ENCODE measurements around the gene FHIP2A. TPM values are rescaled to one million over a fixed set of nuclear protein-coding genes. Genes with fewer than 3 reads are reported as not detected.

FHIP2A gene
- total RNA-seq, 2 experiments from 2014 or later, result 4.2 to 13.2 TPM

- POLR2A ChIA-PET, result interaction anchor here (0.6 kb wide), 1 partner anchor 60 kb away, joined by 7 read pairs; no protein-coding TSS in a partner anchor
These were observed 12.6 kb upstream of the FHIP2A start for GRCh38 chr10:114808982-114809381.

GRCh38 chr10:114810926-114811325 is 10.7 kb upstream of the FHIP2A start:
- Histone ChIP-seq H3K27ac (ENCODE audit: low read depth, low read length, poor library complexity, severe bottlenecking) (no peak overlapping the region), H4K20me1 (ENCODE audit: insufficient read depth, low read length) (no peaks in the 10 kb centered on the region), H3K9me3 (ENCODE audit: low read length) (no peaks in the 10 kb centered on the region), H3K79me2 (ENCODE audit: insufficient read depth, low read depth, low read length) (no peaks in the 10 kb centered on the region), H3K4me1 (ENCODE audit: insufficient read depth, low read length, poor library complexity, severe bottlenecking) (no peaks in the 10 kb centered on the region), H3K4me3 (ENCODE audit: low read depth, low read length, poor library complexity, severe bottlenecking) (no peak overlapping the region), H2AFZ (ENCODE audit: low read length) (peak overlapping the region; percentile 55; the same call in 1 of the 2 replicates), H3K4me2 (ENCODE audit: low read length) (no peak overlapping the region), H3K36me3 (ENCODE audit: insufficient read depth, low read length) (no peaks in the 10 kb centered on the region), H3K9me2 (ENCODE audit: insufficient read depth, low read length) (no peaks in the 10 kb centered on the region)
- BruUV-seq (replicated peaks), result no TSS peak
- no peak for TF ChIP-seq EZH2phosphoT487 (IDR thresholded peaks at IDR 0.05; ENCODE audit: borderline replicate concordance, low read depth, low read length)
- no peak for TF ChIP-seq CTCF (conservative IDR thresholded peaks at IDR 0.05; ENCODE audit: low read length)
- DNase-seq (ENCODE audit: low spot score), result no peak
- ChIA-PET POLR2A (interaction anchor here (0.5 to 1.3 kb wide), 4 partner anchors 11 to 13 kb away, joined by 3 to 5 read pairs (median 4); partner anchors contain the start of gene FHIP2A), CTCF (ENCODE audit: unreplicated experiment) (interaction anchor here (0.6 to 1.0 kb wide), 2 partner anchors 23 to 82 kb away, joined by 3 read pairs; no protein-coding TSS in a partner anchor)
- intact Hi-C loops (cut with micrococcal nuclease; ENCODE audit: unreplicated experiment), result no loop called here

More at GRCh38 chr10:114808982-114809381, 12.6 kb upstream of the FHIP2A start:
- CTCF ChIA-PET (ENCODE audit: unreplicated experiment), result no interaction called here
- H3K4me2 ChIP-seq (ENCODE audit: low read length), result no peak overlapping the region
- intact Hi-C loops (cut with micrococcal nuclease; ENCODE audit: unreplicated experiment), result no loop called here
- no peak overlapping the region for H3K4me3 ChIP-seq (ENCODE audit: low read depth, low read length, poor library complexity, severe bottlenecking)
- no peaks in the 10 kb centered on the region for H3K9me2 ChIP-seq (ENCODE audit: insufficient read depth, low read length)
- no peaks in the 10 kb centered on the region for H3K4me1 ChIP-seq (ENCODE audit: insufficient read depth, low read length, poor library complexity, severe bottlenecking)
- no peaks in the 10 kb centered on the region for H4K20me1 ChIP-seq (ENCODE audit: insufficient read depth, low read length)
- no peaks in the 10 kb centered on the region for H3K79me2 ChIP-seq (ENCODE audit: insufficient read depth, low read depth, low read length)
- H2AFZ ChIP-seq (ENCODE audit: low read length), result no peak overlapping the region
- BruUV-seq (replicated peaks), result no TSS peak
- no peak for TF ChIP-seq EZH2phosphoT487 (IDR thresholded peaks at IDR 0.05; ENCODE audit: borderline replicate concordance, low read depth, low read length)
- TF ChIP-seq CTCF (conservative IDR thresholded peaks at IDR 0.05; ENCODE audit: low read length), result no peak
- H3K27ac ChIP-seq (ENCODE audit: low read depth, low read length, poor library complexity, severe bottlenecking), result no peak overlapping the region
- no peaks in the 10 kb centered on the region for H3K9me3 ChIP-seq (ENCODE audit: low read length)
- no peak for DNase-seq (ENCODE audit: low spot score)
- H3K36me3 ChIP-seq (ENCODE audit: insufficient read depth, low read length), result no peaks in the 10 kb centered on the region

GRCh38 chr10:114811862-114812261 is 9.7 kb upstream of the FHIP2A start:
- Histone ChIP-seq H3K9me2 (ENCODE audit: insufficient read depth, low read length) (no peaks in the 10 kb centered on the region), H2AFZ (ENCODE audit: low read length) (0 out of 2 replicates have a peak overlapping the region, but pooled peaks have one; percentile 55), H3K9me3 (ENCODE audit: low read length) (no peaks in the 10 kb centered on the region), H4K20me1 (ENCODE audit: insufficient read depth, low read length) (no peaks in the 10 kb centered on the region), H3K36me3 (ENCODE audit: insufficient read depth, low read length) (no peaks in the 10 kb centered on the region), H3K4me3 (ENCODE audit: low read depth, low read length, poor library complexity, severe bottlenecking) (no peak overlapping the region), H3K4me2 (ENCODE audit: low read length) (no peak overlapping the region), H3K79me2 (ENCODE audit: insufficient read depth, low read depth, low read length) (no peaks in the 10 kb centered on the region), H3K27ac (ENCODE audit: low read depth, low read length, poor library complexity, severe bottlenecking) (no peak overlapping the region), H3K4me1 (ENCODE audit: insufficient read depth, low read length, poor library complexity, severe bottlenecking) (no peaks in the 10 kb centered on the region)
- intact Hi-C loops (cut with micrococcal nuclease; ENCODE audit: unreplicated experiment), result no loop called here
- BruUV-seq (replicated peaks), result no TSS peak
- ChIA-PET POLR2A (interaction anchor here (1.3 kb wide), 1 partner anchor 12 kb away, joined by 3 read pairs; no protein-coding TSS in a partner anchor), CTCF (ENCODE audit: unreplicated experiment) (interaction anchor here (1.0 kb wide), 1 partner anchor 10 kb away, joined by 4 read pairs; the partner anchor contains the start of gene FHIP2A)
- DNase-seq (ENCODE audit: low spot score), result no peak
- no peak for TF ChIP-seq CTCF (conservative IDR thresholded peaks at IDR 0.05; ENCODE audit: low read length)
- no peak for TF ChIP-seq EZH2phosphoT487 (IDR thresholded peaks at IDR 0.05; ENCODE audit: borderline replicate concordance, low read depth, low read length)

All from OCI-LY7 (cell line).